IPS-18c (cell line): ENCODE results near the gene CLEC17A.
"Not testable (repeated sequence)": the region's sequence is repeated elsewhere in the genome, so short reads cannot be mapped to it uniquely, and the experiment has no call there.

Source experiments
- H3K4me3 ChIP-seq: 2 replicates; pipeline ENCODE4 v1.7.0; 2013; ENCODE audit warnings: low read depth, mild to moderate bottlenecking, low read length, moderate library complexity; ENCODE audit not compliant: insufficient read depth
- H3K9me3 ChIP-seq: one replicate; pipeline ENCODE4 v1.6.1; 2013; ENCODE audit warnings: mild to moderate bottlenecking, low read length, moderate library complexity; ENCODE audit not compliant: control insufficient read depth, insufficient read depth

CLEC17A gene

GRCh38 chr19:14555918-14556661 is 26.8 kb upstream of the CLEC17A start:
- H3K9me3 ChIP-seq, result no peaks in the 10 kb centered on the region
- no peak overlapping the region for H3K4me3 ChIP-seq

- Histone ChIP-seq H3K4me3 (no peak overlapping the region), H3K9me3 (no peaks in the 10 kb centered on the region)
These were observed 26.2 kb upstream of the CLEC17A start for GRCh38 chr19:14556662-14557188.

GRCh38 chr19:14558370-14559066 is 24.4 kb upstream of the CLEC17A start:
- H3K9me3 ChIP-seq, result no peaks in the 10 kb centered on the region
- H3K4me3 ChIP-seq, result no peak overlapping the region

DNA sequence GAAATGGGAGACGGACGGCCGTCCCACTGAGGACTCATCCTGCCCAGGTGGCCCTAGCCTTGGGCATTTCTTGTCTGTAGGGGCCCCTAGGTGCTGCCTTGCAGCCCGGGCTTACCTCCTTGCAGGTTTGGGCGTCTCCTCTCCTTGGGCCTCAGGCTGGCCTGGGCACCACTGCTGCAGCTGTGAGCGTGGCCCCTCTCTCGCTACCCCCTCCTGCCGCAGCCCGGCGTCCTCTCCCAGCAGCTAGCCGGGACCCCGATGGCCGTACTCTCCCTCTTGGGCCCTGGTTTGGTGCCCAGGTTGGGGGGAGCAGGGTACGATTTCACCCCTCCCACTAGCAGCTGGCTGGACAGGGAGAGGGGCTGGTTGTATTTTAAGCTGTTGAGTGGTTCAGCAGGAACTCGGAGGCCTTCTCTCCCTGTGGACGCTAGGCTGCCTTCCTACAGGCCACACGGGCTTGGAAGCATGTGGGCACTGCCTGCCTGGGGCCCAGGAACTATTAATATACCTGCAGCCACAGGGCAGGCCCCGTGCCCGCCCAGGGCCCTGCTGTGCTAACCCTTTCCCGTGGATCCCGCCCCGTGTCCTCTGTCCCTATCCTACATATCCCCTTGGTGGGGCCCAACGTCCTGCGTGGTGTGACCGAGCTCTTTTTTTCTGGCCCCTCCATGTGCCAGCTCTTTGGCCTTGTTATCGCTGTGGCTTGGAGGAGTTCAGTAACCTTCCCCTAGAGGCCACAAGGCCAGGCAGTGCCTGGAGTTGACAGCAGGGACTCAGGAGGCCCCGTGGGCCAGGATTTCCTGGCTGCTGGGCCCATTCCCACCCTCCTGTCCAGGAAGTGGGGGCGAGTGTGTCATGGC is 22.7 kb upstream of the CLEC17A start:
- Histone ChIP-seq H3K9me3 (no peaks in the 10 kb centered on the region), H3K4me3 (no peak overlapping the region)

GRCh38 chr19:14560776-14561108 is 22.1 kb upstream of the CLEC17A start:
- Histone ChIP-seq H3K9me3 (no peaks in the 10 kb centered on the region), H3K4me3 (no peak overlapping the region)

DNA sequence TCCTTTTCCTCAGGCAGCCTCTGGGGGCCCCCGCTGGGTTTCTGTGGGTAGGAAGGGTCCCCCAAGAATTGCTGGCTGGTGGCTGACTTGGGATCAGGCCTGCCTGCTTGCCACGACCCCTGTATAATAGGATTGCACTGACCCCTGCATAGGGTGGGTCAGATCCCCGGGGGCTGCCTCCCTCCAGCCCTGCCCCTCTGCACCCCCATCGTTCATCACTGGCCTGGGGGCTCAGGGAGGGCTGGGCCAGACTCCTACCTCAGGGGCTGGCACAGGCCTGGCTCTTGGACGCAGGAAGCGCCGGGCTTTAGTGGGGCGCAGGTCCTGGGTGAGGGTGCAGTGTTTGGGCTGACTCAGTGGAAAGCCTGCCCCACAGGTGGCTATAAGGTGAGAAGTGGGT is 21.6 kb upstream of the CLEC17A start:
- H3K9me3 ChIP-seq, result no peaks in the 10 kb centered on the region
- no peak overlapping the region; the same call in 1 of the 2 replicates for H3K4me3 ChIP-seq

GRCh38 chr19:14561847-14562351 is 21.0 kb upstream of the CLEC17A start:
- Histone ChIP-seq H3K4me3 (no peak overlapping the region), H3K9me3 (no peaks in the 10 kb centered on the region)

GRCh38 chr19:14562660-14563589 is 20.0 kb upstream of the CLEC17A start:
- Histone ChIP-seq H3K4me3 (0 out of 2 replicates have a peak overlapping the region, but pooled peaks have one; percentile 3), H3K9me3 (no peaks in the 10 kb centered on the region)

GRCh38 chr19:14563590-14563926 is 19.3 kb upstream of the CLEC17A start:
- no peak overlapping the region; the same call in 1 of the 2 replicates for H3K4me3 ChIP-seq

GRCh38 chr19:14563989-14564651 is 18.8 kb upstream of the CLEC17A start:
- Histone ChIP-seq H3K4me3 (no peak overlapping the region), H3K9me3 (no peaks in the 10 kb centered on the region)

More at GRCh38 chr19:14563590-14563926, 19.3 kb upstream of the CLEC17A start:
- H3K9me3 ChIP-seq, result no peaks in the 10 kb centered on the region

DNA sequence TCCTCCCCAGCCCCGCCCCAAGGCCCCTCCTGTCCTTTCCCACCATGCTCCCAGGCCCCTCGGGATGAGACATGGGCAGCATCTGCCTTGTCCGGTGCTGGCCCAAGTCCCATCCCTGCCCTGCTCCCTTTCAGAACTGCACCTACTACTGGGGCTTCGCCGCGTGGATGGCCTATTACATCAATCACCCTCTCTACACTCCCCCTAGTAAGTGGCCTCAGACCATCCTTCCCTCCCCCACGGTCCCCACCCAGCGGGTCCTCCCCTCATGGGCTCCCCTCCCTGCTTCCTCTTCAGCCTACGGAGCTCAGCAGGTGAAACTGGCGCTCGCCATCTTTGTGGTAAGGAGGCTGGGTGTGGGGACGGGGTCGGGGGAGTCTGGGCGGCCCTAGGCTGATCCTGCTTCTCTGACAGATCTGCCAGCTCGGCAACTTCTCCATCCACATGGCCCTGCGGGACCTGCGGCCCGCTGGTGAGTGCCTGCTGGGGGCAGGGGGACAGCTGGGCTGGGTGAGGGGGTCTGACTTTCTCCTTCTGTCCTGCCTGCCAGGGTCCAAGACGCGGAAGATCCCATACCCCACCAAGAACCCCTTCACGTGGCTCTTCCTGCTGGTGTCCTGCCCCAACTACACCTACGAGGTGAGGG is 18.1 kb upstream of the CLEC17A start:
- not testable (repeated sequence) for H3K9me3 ChIP-seq, H3K4me3 ChIP-seq

GRCh38 chr19:14565298-14565679 is 17.6 kb upstream of the CLEC17A start:
- no peaks in the 10 kb centered on the region for H3K9me3 ChIP-seq
- H3K4me3 ChIP-seq, result no peak overlapping the region

- Histone ChIP-seq H3K4me3 (no peak overlapping the region), H3K9me3 (no peaks in the 10 kb centered on the region)
These were observed 16.8 kb upstream of the CLEC17A start for GRCh38 chr19:14565765-14566711.

DNA sequence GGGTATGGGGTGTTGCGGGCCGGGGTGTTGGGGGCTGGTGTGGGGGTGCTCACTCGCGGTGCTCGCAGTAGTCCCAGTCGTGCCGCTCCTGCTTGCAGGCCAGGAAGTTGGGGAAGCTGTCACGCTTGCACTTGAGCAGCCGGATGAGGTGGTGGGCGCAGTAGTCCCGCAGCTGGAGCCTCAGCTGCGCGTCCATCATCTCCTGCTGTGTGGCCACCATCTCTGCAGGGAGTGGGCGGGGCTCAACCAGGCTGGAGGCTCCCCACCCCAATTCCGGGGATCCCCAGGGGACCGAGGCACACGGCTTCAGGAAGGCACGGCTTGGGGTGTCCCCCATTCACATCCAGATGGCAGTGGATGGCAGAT is 16.2 kb upstream of the CLEC17A start:
- H3K4me3 ChIP-seq, result no peak overlapping the region
- H3K9me3 ChIP-seq, result no peaks in the 10 kb centered on the region

DNA sequence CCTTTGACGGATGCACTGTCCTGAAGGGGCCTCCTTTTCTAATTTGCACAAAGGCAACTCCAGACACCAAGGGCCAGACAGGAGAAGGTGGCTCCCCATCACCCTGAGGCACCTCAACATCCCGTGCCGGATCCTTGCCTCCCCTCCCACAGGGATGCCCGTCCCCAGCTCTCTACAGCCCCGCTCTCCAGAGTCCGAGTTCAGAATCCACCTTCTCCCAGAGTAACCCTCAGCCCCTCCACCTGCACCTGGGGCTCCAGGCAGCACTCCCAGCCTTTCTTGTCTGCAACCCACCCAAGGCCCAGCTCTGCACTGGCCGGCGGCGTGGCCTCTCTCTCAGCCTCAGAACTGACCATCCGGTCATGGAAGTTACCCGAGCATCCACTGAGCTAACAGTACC is 15.8 kb upstream of the CLEC17A start:
- no peak overlapping the region for H3K4me3 ChIP-seq
- H3K9me3 ChIP-seq, result no peaks in the 10 kb centered on the region
